GM21526 (cell line): ENCODE measurements around the gene CTDSPL2.
"Not testable (repeated sequence)": the region's sequence is repeated elsewhere in the genome, so short reads cannot be mapped to it uniquely, and the experiment has no call there.

Experiments
- ATAC-seq: cut with Tn5 transposase; IDR thresholded peaks from one replicate; pipeline ENCODE4 v1.9.1; 2021; ENCODE audit warnings: moderate library complexity; ENCODE audit not compliant: unreplicated experiment, low FRiP score

Gene CTDSPL2

DNA sequence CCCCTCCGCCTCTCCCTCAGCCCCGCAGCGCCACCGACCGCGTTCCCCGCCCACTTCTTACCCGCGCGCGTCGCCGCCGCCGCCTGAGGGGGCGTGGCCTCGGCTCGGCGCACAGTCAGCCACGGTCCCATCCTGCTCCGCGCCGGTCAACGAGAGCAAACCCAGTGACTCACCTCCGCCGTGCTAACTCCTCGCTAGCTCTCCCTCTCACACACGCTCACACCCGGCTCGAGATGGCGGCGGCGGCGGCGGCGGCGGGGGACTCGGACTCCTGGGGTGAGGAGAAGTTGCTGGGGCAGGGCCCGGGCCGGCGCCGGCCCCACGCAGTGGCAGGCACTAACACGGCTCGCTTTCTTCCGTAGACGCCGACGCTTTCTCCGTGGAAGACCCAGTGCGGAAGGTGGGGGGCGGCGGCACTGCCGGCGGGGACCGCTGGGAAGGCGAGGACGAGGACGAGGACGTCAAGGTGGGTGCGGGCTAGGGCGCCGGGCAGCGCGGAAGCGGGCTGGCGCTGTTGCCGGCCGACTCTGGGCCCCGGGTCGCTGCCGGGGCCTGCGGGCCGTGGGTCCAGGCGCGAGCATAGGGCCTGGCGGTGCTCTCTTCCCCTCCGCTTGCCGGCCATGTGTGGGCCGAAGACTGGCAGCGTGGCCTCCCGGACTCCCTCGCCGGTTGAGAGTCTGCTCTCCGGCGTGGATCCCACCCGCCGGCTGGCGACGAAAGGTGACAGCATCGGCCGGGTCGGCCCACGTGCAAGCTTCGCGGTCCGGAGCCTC, 109.7 kb downstream of the CTDSPL2 start, which contains the start of gene EIF3J:
Gene EIF3J (plus strand): TSS at position 186 of the 773 bp plus-strand sequence. CDS start 48 bp downstream, at position 234.
- ATAC-seq = peak; percentile 69

DNA sequence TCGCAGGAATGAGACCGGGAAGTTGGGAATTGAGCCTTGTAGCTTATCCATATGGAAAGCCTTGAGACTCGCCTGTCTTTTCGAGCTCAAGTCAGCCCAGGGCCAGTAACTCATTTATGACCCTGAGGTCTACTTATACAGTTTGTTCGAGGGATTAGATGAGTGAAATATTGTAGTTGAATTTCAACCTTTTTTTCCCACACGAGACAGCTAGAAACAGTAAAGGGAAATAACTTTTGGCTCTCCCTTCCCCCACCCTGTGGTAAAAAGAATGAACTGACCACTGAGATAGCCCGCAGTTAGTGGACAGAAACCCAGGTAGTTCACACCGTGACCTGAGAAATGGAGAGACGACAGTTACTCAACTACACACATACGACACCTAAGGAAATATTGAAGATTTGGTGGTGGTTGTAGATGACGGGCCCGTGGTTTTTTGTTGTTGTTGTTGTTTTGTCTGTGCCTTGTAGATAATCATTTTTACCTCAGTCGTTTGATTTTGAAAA, 110.4 kb downstream of the CTDSPL2 start:
- no peak for ATAC-seq

DNA sequence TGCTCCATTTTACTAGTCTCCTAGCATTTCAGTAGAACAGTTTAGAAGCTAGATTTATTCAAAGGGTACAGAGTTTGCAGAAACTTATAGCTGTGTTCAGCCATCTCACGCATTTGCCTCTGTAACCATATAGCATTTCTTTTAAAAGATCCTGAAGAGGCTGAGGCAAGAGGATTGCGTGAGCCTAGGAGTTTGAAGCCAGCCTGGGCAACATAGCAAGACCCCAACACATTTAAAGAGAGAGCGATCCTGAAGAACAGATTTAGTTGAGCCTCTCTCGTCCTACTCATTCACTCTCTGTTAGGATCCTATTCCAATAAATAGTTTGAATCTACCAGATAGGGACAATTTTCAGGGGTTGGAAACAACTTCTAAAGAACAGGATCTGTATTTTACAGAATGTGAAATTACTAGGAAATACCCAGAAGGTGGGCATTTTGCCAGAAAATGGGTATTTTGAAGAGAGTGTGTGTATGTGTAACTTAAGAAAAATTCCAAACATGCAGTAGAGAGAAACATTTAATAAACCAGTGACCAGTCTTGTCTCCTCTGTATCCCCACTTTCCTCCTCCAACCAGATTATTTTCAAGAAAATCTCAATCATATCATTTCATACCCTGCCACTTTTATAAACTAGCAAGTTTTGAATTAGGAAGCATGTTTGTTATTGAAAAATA, 114.0 kb downstream of the CTDSPL2 start:
- ATAC-seq = no peak

DNA sequence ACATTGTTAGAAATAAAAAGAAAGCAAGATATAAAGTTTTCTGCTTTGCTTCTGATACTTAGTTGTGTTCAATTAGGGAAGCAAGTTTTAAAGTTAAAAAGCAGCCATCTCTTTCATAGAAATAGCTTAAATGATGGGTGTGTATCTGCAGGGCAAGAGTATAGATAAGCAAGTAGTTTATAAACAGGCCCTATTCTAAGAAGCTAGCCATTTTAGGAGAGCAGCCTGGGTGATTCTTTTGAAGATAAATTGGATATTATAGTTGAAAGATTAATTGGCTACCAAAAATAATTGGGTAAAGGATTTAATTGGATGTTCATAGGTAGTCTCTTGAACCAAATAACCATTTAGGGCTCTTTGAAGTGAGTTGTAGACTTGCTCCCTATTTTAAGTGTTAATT, 115.2 kb downstream of the CTDSPL2 start:
- no peak for ATAC-seq

DNA sequence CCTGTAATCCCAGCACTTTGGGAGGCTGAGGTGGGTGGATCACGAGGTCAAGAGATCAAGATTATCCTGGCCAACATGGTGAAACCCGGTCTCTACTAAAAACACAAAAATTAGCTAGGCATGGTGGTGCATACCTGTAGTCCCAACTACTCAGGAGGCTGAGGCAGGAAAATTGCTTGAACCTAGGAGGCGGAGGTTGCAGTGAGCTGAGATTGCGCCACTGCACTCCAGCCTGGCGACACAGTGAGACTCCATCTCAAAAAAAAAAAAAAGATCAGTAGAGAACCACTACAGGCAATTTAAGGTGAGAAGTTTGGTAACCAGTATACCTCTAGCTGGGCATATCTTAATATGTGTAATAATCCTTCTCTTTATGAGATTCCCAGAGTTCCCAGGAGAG, 117.3 kb downstream of the CTDSPL2 start:
- not testable (repeated sequence) for ATAC-seq

DNA sequence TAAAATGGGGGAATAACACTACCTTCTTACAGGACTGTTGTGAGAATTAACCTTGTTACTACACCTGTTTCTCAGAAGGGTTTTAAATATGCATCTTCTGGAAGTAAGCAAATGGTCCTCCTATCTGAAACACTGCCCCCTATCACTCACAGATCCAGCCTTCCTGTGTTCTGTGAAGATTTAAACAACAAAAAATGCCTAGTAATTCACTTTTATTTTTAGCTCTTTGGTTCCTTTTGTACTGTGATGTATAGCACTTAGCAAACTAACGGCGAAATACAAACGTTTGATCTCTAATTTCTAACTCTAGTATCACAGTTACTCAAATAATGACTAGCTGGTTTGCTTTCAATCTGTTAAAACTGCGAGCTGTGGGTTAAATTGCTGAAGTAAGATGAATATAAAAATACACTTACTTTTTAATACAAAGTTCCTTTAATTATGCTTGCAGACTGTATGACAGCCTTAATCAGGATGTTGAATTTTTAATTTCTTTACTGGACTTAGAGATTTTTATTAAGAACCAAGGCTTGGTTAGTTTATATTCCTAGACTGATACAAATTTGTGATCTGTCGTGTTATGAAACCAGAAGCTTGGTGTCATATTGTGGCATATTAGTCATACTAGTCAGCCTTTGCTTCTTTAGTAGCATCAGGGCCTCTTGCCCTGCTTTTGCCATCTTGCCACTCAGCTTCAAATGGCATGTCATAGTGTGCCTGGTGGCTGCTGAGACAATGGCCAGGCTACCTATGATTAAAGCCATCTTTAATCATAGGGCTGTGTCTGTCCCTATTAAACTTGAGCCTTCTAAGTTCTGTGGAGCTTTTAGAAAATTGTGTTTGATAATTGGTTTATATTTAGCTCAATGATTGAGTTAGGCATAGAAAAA, 118.7 kb downstream of the CTDSPL2 start:
- ATAC-seq = no peak

DNA sequence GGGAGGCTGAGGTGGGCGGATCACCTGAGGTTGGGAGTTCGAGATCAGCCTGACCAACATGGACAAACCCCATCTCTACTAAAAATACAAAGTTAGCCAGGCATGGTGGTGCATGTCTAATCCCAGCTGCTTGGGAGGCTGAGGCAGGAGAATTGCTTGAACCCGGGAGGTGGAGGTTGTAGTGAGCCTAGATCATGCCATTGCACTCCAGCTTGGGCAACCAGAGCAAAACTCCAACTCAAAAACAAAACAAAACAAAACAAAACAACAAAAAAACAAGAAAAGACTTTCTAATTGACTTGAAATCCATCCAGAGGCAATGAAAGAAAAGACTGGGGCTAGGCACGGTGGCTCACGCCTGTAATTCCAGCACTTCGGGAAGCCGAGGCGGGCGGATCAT, 121.7 kb downstream of the CTDSPL2 start:
- ATAC-seq = not testable (repeated sequence)

DNA sequence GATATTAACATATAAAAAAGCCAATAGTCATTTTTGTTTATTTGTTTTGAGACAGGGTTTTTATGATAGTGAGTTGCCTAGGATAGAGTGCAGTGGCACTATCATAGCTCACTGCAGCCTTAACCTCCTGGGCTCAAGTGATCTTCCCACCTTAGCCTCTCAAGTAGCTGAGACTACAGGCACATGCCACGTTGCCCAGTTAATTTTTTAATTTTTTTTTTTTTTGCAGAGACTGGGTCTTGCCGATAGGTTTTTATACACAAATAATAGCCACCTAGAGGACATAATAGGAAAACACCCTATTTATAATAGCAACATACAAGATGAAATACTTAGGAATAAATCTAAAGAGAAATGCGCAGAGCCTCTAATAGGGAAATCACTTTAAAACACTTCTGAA, 122.8 kb downstream of the CTDSPL2 start:
- no peak for ATAC-seq

DNA sequence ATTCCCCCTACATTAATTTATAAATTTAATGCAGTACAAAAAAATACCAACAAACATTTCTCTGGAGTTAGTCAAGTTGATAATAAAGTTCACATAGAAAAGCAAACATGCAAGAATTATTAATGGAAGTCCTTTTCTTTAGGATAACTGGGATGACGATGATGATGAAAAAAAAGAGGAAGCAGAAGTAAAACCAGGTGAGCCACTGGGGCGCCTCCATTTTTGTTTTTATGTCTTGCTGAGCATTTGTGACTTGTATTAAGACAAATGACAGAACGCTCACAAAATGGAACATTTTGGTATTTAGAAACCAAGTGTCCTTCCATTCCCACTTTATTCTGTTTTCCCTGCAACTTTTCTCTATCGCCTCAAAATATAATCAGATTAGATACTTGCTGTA, 123.3 kb downstream of the CTDSPL2 start:
- ATAC-seq = no peak

DNA sequence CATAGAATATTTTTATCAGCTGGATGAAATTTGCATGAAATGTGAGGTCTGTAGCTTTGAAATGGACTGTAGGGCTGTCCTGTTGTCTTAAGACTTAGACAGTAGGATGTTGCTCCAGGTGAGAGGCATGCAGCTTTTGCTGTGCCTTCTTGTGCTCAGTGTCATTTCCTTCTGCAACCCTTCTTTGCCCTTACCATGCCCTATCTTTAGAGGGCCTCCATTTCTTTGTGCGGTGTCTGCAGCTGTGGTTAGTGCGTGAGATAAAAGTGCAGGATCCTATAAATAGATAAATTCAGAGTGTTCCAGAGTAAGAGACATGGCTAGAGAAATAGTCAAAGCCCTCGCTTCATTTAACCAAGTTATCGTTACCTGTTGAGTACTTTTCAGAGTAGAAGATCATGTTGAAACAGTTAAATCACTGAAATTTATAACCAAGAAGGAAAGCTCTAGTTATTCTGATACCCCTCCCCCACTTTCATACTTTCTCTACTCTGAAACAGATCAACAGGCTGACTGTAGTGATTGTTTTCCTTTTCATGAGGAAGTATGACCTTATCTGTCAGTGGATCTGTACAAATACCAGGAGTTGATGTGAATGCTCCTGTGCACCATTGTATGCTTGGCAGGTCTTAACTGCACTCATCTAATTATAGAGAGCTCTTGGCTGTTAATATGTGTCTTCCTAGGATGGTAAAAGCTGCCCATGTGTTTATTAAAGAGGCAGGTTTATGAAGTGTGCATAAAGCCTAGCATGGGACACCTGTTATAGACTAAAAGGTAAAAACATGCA, 127.7 kb downstream of the CTDSPL2 start:
- ATAC-seq = no peak

DNA sequence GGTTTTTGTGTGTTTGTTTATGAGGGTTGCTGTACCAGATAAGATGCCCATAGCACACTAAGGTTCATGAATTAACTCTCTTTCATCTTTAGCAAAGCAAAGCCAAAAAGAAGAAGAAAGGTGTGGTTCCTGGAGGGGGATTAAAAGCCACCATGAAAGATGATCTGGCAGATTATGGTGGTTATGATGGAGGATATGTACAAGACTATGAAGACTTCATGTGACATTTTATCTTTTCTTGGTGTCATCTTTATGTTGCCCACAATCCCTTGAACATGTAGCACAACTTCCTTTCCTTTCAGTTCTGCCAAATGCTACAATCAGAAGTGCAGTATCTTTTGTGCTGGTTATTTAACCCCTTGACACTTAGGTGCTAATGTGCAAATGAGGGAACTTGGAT, 133.5 kb downstream of the CTDSPL2 start:
- not testable (repeated sequence) for ATAC-seq

DNA sequence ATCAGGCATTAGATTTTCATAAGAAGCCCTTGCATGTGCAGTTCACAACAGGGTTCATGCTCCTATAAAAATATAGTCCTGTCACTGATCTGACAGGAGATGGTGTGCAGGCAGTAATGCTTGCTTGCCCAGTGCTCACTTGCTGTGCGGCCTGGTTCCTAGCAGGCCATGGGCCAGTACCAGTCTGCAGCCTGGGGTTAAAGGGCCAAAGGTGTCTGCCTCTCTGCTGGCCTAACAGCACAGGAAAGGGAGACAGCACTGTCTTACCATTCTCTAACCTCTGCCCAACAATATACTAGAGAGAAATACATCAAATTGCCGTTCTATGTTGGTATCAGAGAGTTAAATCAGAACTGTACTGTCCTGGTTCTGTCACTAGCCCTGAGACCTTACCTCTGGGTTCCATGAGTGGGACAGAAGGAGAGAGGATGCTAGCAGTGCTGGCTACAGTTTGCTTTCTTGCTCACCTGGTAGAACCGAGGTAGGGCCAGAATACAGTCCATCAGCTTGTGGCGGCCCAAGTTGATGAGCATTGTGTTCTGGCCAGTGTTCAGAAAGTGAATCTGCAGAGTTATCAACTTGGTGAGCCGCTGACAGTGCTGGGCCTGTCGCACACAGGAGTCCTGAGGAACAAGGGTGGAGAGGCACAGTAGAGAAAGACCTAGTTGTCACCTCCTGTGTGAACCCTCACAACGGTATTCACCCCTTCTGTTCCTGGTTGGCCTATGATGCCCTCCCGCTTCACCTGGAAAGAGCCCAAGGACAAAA, 138.1 kb downstream of the CTDSPL2 start:
- no peak for ATAC-seq

DNA sequence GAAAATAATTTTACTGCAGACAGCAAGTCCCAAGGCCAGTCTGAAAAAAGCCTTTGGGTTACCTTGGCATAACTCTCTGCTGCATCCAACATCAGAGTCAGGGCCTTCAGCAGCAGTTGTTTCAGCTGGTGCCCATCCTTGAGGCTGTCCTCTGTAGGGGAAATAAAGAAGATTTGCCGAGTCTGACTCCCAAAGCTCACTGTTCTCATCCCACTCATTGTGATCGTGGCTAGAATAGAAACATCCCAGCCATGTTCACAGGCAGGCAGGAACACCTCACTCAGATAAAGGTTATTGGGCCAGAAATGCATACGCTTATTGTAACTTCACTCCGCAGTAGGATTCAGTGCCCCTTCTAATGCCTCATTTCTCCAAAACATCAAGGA, 138.7 kb downstream of the CTDSPL2 start:
- no peak for ATAC-seq

DNA sequence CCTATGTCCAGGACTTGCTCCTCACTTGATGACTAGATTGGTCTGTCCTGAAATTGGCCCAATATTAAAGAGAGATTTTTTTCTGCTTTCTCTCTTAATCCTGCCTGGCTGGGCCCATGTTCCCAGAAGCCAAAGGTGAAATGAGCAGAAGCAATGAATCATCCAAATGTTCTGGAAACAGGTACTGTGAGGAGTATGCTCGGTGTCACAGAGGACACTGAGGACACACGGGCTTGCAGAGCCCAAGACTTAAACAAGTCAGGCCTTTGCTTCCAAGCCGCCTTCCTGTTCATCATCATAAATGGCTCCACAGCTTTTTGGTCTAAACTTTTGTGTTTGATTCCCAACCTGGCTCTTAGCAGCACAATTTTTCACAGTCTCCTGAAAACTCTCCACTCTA, 140.9 kb downstream of the CTDSPL2 start:
- ATAC-seq = no peak

DNA sequence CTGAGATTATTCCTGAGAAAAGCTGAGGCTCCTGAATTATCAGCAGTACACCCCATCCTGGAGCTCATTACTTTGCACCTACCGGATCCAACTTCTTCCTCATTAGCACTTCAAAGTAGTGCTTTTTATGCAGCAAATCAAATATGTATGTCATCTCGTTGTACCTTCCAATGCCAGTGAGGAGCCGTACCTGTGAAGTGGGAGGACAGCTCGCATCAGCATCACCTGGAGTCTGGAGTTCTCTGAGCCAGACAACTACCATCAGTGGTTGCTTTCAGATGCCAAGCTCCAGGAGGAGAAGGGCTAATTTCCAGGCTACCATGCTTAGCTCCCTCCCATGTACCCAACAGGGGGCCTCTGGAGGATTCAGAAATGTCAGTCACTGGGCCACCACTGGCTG, 141.9 kb downstream of the CTDSPL2 start:
- no peak for ATAC-seq

DNA sequence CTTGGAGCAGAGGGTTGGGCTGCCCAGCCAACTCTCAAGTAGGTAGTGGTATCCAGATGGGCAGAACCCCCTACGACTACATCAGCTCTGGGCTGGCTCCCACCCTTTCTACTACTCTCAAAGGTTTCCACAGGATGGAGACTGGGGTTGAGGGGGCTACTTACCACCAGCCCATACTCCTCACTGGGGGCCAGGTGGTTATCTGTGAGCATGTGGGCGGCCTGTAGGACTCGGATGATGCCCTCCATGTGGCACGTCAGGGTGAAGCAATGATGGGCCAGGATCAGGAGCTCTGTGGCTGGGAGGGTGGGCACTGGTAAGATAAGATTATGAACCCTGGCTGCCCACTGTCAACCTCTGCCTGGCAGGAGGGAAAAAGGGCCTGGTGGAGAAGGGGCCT, 142.9 kb downstream of the CTDSPL2 start:
- ATAC-seq = no peak

DNA sequence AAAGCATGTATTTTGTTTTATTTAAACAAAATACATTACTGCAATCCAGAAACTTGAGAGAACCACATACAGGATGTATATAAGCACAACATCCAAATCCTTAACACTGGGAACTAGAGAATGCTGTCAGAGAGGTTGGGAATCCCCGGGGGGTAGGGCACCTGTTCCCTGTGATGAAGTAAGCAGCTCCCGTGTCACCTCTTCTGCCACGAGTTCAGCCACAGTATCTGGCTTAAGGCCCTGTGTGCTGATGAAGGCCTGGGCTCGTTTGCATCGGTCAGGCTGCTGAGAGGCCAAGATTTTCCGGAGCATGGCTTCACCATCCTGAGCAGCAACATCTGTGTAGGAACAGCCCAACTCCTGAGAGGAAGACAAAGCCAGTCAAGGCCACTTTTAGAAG, 146.0 kb downstream of the CTDSPL2 start:
- ATAC-seq = no peak

DNA sequence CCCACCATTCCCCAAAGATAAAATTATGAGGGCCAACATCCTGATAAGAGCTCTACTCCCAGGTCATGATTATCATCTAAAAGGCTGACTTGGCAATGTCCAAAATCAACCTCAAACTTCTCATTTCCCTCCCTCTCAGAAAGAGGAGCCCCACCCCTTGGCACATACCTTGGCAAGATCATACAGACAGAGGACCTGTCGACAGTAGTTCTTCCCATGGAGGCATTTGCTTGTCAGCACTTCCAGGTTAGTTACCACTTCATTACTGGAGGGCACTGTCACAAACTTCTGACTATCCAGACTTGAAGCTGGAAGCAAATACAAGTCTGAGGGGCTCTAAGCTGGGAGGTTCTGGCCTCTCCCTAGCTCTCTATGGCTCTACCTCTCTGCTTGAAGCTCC, 147.3 kb downstream of the CTDSPL2 start:
- ATAC-seq = no peak
